HG03521 (cell line): ENCODE data around the gene MPEG1.
A peak's percentile ranks its signal among the peaks of the same experiment; 100 is the strongest.

ENCODE experiments used
- ATAC-seq: cut with Tn5 transposase; IDR thresholded peaks from one replicate; pipeline ENCODE4 v1.9.1; 2021; ENCODE audit warnings: mild to moderate bottlenecking, moderate library complexity; ENCODE audit not compliant: unreplicated experiment

MPEG1 gene

DNA sequence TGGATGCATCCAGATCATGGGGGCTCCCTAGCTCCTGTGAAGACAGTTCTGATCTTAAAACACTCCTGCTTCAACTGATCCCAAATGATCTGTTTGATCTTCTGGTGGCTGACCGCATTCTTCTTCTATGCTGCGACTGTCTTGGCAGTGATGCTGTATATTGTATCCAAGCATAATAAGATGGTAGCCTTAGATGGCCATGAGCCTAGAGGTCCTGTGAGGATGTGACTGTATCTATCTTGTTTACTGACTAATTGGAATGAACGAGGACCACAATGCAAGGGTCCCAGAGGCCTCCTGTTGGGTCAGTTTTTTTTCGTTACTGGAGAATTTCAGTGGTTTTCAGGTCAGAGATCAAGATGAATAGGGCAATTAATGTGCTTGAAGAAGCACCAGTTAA is 7.1 kb upstream of the MPEG1 start:
- no peak for ATAC-seq

DNA sequence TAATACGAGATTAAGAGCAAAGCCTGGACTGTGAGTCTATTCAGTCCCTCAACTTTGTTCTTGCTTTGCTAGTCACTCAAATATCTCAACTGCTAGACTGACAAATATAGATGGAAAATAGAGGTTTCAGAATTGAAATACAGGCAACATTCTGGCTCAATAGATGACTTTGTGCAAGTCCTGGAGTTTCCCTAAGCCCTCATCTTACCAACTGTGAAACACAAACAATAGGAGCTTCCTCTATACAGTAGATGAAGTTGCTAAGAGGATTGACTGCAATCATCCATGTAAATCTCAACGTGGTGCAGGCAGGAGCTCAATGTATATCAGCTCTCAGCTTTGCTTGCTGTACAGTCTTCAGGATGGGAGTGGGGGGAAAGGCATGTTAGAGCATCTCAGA is 6.2 kb upstream of the MPEG1 start:
- no peak for ATAC-seq

DNA sequence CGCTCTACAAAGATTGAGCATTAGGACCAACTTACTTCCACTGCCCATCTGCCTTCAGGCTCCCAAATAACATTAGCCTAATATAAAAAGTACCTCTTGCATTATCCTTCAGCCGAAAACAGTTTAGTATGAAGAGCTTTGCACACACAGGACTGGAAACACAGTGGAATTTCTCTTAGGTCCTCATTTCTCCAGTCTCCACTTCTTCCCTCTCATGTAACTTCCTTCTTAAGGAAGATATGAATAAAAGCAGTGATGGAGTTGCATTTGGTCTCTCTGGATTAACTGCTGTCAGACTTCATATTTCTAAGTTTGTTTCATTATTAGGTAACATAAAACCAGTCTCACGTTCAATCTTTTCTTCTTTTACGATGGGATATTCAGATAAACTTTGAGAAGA is 5.6 kb upstream of the MPEG1 start:
- no peak for ATAC-seq

DNA sequence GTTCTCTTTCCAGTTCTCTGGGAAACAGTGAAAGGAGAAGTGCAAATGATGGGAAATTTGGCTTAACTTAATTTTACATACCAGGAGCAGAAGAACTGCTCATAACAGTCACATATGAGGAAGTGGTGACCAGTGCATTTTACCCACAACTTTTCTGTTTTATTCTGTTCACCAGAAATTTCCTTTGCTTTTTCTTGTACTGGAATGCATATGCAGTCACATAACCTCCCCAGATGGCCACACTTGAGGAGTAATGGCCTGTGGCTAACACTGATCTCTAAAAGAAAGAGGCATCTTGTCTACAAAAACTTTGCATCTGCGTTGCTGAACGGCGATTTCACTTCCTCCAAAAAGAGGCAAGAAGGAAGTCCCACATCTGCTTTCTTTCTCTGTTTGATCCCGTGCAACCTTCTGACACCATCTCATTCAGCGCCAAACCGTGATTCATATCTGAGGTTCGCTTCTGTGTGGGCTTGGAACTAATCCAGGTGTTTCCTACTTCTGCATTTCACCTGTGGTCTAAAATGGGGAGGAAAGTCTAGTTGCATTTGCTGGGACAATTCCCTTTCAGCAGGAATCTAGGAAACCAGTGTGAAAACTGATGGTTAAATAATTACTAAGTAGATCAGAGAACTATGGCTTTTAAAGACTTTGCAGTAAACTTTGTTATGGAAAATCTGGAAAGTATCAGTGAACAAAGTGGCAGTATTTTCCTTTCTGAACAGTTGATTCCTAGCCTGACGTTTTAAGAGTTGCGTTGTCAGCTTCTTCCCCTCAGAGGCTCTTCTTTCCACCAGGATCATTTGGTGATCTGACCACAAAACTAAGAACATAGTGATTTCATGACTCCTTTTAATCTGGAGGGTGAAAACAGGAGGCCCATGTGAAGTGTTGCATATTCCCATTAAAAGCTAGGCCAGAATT is 4.2 kb upstream of the MPEG1 start:
- ATAC-seq = peak; percentile 89

DNA sequence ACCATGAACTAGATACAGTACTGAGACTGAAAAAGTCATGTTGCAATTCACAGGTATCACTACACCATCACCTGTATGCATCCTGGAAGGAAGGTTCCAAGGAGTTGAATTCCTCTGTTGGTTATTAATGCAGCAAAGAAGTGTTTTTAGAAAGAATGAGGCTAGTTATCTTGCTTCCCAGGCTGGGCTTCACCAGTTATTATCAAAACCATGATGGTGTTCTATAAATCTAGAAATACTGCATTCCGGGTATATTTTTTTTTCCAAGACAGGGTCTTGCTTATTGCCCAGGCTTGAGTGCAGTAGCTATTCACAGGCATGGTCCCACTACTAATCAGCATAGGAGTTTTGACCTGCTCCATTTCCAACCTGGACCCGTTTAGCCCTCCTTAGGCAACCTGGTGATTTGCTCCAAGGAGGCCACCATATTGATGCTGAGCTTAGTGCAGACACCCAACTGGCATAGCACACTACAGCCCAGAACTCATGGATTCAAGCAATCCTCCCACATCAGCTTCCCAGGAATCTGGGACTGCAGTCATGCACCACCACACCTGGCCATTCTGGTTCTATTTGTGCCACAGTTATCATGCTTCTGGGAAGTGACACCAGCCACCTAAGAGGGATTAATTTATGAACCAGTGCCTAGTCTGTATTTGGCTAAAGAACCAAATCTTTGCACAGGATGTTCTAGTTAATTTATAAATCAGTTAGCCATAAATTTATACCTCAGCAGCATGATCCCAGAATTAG is 1.6 kb upstream of the MPEG1 start:
- no peak for ATAC-seq

DNA sequence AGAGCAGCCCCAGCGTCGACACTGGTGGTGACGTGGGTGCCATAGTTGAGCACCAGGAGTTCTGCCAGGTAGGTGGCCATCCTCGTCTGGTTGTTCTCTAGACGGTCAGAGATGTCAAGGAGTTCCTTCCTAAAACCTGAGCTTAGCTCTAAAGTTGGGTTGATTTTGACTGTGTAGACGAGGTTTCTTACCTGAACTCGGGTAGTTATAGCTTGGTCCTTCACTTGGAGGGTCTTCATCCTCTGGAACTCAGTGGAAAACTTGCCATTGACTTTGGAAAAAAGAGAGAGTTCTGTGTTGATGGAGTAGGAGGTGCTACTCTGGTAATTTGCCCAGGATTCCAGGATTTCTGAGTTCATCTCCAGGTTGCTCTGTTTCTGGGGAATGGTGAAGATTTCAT is 505 bp downstream of the MPEG1 start:
- ATAC-seq = no peak

DNA sequence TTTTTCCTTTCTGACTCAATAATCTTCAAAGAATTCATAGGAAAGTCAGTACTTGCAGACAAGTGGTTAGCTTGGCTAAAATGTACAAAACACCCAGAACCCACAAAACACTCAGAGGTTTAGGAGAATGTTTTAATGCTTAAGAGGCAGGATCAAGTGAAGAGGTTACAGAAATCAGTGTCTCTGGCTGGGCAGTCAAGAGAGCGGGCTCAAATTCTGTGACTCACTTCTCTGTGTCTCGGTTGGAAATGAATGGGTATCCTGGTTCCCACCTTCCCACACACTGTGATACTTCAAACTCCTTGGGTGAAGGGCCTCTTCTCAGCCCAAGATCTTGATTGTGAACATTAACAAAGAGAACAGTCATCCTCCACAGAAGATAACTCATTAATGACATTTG is 3.8 kb downstream of the MPEG1 start:
- no peak for ATAC-seq

DNA sequence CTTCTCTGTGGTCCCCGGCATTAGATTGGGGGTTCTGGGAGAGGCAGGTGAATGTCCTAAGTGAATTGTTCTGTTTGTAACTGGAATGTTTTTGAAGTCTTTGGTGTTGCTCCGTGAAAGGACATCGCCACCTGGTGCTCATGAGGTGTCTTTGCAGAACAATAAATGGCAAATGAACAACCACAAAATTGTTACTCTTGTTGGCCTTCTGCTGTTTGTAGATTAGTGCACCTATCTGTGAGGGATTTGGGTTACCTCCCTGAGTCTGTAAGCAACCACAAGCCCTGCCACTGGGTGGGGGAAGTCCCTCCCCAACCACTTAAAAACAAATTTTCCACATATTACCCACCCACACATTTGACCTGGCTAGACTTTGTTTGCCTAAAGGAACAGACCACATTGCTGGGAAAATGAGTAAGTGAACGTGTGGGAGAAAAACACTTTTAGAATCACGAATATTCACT is 4.7 kb downstream of the MPEG1 start:
- peak; percentile 72 for ATAC-seq

DNA sequence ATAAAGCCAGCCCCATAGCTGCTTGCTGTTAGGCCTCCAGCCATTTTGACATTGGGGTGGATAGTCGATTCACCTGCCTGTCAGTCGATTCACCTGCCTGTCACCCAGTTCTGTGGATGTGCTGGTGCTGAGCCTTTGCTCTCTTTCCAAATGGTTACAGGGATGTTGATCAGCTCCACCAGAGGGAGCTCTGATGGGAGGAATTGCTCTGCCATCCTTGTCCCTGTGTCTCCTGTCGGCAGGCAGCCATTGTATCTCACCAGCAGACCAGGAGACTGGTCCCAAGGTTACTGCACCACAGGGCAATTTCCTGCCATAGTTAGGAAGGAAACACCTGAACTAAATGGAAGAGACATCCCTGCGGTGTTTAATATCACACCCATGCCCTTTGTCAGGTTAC is 6.1 kb downstream of the MPEG1 start:
- ATAC-seq = no peak

DNA sequence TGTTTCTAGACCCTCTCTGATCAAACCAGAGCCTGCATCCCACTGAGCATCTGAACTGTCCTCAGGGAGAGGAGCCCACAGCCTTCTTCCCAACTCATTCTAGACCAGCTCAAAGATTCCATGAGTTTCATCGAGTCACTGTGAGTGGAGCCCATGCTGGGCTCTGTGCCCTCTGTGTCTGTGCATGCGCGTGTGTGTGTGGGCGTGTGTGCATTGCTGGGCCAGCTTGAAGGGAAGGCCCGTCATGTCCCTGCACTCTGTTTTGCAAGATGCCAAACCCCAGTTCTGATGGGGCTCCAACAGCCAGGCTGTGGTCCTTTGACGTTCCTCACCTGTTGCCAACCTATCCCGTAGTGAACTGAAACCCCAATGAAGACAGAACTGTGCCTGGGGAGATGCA is 7.1 kb downstream of the MPEG1 start:
- ATAC-seq = no peak

DNA sequence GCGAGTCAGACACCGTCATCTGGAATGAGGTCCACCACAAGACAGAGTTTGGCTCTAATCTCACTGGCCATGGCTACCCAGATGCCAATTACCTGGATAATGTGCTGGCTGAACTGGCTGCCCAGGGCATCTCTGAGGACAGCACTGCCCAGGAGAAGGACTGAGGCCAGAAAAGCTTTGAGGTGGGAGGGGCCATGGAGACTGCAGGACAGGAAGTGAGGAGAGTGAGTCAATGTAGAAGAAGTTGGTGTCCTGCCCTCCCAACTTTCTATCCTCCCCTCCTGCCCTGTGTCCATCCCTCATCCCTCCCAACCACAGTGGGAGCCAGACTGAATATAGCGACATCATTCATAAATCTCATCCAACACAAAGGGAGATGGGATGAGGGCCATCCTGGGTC is 8.0 kb downstream of the MPEG1 start:
- no peak for ATAC-seq

DNA sequence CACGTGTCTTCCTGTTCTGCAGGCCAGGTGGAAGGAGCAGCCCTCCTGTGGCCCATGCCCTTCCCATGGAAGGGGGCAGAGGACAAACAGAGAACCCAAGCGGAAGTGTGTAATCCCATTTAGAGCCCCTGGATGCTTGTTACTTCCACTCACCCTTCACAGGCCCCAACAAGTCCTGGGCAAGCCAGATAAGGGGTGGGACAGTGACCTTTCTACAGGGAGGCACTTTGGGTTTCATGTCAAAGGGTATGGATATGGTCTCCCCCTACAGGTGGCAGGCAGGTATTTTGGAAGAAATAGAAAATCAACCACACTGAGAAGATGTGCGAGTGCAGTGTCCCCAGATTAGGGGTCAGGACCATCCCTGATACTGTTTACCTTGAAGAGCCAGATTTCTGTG is 11.4 kb downstream of the MPEG1 start:
- no peak for ATAC-seq

DNA sequence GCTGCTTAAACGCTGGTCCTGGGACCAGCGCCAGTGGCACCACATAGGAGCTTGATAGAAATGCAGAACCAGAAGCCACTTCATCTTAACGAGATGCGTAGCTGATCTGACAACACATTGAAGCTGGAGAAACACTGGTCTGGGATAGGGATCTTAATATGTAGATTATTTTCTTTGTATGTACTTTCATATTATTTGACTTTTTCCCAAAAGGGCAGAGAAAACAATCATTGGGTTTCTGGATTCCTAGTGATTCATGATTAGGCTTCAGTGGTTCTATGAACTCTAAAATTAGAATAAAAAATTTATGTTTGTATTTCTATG is 12.3 kb downstream of the MPEG1 start:
- ATAC-seq = no peak

DNA sequence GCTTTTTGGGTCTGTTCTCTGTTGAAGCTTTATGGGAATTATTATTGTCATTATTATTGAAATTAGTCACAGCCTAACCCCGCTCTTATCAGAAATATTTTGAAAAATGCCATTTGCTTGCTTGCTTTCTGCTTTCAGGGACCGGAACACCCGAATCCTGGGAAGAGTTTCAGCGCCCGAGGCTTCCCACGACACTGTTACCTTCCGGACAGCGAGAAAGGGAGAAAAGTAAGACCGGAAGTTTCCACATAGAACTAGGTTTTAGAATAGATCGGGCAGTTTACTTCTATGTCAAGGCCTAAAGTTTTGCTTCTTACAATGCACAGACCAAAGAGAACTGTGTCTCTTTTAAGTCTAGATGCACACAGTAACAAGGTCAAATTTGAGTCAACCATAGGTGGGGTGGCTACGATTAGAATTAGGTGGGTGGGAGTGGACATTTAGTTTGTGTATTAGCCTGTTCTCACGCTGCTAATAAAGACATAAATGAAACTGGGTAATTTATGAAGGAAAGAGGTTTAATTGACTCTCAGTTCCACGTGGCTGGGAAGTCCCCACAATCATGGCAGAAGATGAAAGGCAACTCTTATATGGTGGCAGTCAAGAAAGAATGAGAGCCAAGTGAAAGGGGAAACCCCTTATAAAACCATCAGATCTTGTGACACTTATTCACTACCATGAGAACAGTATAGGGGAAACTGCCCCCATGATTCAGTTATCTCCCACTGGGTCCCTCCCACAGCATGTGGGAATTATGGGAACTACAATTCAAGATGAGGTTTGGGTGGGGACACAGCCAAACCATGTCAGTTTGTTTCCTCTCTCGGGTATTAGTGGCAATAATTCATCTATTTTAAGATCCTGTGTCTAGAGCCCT is 12.9 kb downstream of the MPEG1 start:
- ATAC-seq = no peak

DNA sequence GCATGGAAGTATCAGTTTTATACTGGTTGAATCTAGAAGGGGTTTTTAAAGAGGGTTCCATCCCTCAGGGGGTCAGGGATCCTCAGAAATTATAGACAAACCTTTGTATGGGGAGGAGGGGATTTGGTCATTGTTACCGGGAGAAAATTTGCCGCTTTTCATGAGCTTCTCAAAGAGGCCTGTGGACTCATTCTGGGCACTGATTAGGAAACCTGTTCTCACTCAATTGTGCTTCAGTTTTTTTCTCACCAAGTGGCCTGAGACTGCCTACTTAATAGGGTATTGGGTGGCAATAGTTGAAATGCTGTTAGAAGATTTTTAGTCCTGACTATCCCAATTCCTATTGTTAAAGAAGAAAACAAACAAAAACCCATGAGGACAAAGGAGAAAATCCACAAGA is 14.0 kb downstream of the MPEG1 start:
- ATAC-seq = no peak

DNA sequence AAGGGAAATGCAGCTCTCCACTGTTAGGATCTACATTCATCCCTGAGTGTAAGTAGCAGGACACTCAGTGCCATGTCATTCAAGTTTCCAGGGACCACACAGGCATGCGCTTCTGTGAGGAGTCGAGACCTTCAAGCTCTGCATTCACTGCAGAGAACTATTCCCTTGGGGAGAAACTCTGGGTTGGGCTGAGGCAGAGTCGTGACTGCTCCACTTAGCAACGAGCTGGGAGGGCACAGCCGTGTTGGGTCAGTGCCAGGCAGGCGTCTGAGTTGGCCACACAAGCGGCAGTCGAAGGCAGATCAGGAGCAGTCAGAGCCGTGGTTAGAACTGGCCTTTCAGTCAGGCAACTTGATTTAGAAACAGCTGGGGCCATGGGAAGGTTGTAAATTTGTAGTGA is 14.7 kb downstream of the MPEG1 start:
- ATAC-seq = no peak

DNA sequence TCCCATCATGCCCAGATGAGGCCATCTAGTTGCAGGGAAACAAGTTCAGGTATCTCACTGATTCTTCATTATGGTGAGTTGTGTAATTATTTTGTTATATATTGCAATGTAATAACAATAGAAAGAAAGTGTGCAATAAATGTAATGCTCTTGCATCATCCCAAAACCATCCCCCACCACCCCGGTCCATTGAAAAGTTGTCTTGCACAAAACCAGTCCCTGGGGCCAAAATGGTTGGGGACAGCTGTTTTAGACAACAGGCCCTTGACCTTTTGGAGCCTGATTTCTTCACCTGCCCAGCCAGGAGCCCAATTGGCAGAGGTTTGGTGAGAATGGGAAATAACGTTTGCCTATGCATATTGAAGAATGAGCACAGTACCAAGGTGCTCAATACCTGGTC is 15.9 kb downstream of the MPEG1 start:
- no peak for ATAC-seq

DNA sequence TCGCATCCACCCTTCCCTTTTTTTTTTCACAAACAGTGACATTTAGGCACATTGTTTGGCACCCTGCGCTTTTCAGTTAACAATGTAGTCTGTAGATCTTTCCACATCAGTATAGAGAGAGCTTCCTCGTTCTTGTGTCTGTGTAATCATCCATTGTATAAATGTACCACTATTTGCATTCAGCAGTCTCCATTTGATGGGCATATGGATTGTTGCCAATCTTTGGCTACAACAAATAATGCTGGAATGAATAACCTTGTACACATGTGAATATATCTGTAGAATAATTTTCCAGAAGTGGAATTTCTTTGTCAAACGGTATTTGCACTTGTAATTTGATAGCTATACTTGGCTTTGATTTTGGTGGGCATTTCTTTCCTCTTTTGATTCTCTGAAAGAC is 17.1 kb downstream of the MPEG1 start:
- no peak for ATAC-seq

DNA sequence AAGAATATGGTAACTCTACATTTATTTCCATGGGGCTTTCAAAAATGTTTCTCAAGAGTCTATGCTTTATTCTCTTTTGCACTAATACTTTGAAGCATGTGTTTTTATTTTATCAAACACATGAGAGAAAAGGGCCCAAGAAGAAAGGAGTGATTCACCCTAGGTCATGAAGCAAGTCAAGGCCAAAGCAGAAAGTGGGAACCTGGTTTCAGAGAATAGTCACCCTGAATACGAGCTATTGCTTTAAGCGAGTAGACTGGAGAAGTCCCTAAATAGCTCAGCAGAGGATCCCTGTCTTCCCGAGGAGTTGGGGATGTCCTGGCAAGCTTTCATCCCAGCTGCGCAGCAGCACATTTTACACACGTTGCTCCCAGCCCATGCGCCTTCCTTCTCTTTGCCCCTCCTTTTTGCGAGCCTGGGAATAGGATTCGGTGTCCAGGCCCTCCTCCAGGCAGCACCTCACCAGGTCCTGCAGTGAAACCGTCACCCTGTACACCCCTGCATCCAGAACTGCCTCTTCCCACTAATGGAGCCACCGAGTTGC is 19.1 kb downstream of the MPEG1 start:
- ATAC-seq = no peak

DNA sequence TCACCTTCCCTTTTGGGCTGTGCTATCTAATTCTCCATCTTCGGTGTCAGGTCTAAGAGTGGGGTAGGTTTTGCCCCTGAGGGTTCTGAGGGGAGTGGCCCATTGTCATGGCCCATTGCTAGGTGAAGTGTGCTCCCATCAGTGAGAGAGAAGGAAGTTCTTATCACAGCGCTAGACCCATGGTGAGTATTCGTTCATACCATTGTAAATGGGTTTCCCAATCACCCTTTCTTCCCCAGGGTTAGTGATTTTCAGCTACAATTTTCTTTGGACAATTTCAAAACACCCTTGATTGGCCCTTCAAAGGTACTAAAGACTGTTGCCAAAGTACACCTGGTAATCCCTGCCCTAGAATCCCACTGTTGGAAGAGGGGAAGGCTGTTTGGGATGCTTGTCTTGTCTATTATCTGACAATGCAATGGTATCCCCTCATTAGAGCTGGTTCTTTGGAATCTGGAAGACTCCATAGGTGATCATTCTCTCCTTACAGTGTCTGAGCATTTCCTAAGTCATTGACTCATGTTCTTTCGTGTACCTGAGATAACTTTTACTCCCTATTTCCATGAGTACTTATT is 20.2 kb downstream of the MPEG1 start:
- no peak for ATAC-seq

DNA sequence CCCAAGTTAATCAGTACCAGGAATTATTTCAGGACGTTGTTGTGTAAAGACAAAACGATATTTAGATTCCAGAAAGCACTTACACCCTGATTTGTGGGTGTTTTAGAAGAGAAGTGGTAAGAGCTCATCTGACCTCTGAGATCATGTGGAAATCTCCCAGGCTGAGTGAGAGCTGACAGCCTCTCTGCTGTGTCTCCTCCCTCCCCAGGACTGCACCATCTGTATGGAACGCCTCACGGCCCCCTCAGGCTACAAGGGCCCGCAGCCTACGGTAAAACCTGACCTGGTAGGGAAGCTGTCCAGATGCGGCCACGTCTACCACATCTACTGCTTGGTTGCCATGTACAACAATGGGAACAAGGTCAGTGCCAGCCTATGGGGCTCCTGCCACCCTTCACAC is 20.8 kb downstream of the MPEG1 start:
- ATAC-seq = no peak
